Lower leg skin (tissue), 3 donors: ENCODE results near the gene EIF4A3.

Experiments used
- CTCF ChIP-seq, 3 donors: fragments of 450-650 bp; IDR thresholded peaks; one replicate each; pipeline ENCODE4 v1.5.1; 2016; ENCODE audit warnings: antibody characterized with exemption in 3 of 3, mild to moderate bottlenecking in 3 of 3, moderate library complexity in 2 of 3
- POLR2A ChIP-seq, 2 donors: fragments of 450-650 bp; IDR thresholded peaks; one replicate each; pipeline ENCODE4 v1.6.1; 2016 to 2017; ENCODE audit warnings: antibody characterized with exemption in 2 of 2, mild to moderate bottlenecking in 1 of 2, moderate library complexity in 1 of 2

GRCh38 chr17:80173126-80173525 is 26.2 kb upstream of the EIF4A3 start:
- no peak for TF ChIP-seq CTCF (IDR thresholded peaks at IDR 0.05)
- no peak for TF ChIP-seq POLR2A (IDR thresholded peaks at IDR 0.05)
